ENCODE measurements around the gene FYB1. TPM values are rescaled to one million over a fixed set of nuclear protein-coding genes. Genes with fewer than 3 reads are reported as not detected.

FYB1 gene
- total RNA-seq, 2 donors from 2014 or later = not detected

DNA sequence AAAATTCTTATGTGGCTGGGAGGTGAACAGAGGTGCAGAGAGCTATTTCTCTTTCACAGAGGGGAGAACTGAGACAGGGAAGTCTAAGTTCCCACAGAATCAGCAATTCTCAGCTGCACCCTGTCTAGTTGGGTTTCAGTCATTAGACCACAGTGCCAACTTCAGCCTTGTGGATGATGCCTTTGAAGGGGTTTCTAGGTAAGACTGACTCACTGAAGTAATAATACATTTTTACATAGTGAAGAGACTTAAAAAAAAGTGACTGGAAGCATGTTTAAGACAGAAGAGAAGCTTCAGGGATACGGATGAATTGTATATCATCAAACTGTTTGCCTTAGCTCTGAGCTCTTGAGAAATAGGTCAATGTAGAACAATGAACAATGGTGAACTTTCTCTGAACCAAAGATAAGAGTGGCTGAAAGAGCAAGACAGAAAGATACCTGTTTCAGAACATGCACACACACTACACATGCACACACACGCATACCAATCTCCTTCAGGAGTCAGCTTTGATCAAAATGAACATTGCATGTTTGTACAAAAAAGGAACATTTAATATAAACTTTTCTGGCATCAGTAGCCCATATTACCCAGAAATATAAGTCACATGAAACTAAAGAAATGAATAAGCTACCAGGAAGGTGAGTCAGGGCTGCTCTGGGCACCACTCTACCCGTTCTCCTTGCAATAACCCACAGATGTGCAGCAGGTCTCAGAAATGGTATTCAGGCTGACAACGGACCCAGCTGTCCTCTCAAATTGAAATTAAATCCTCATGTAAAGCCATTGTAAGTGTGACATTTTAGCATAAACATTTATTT lies 12.6 kb upstream of the FYB1 start:
- H3K9me3 ChIP-seq (ENCODE audit: control insufficient read depth, low read length) = no peaks in the 10 kb centered on the region
- H3K27ac ChIP-seq (ENCODE audit: low read depth, low read length) = no peak overlapping the region
- Mint-ChIP-seq H3K27me3 (ENCODE audit: insufficient read depth) (peaks cover 2% of the 10 kb centered on the region), H3K36me3 (ENCODE audit: low read depth) (no peaks in the 10 kb centered on the region), H3K4me1 (peaks cover 10% of the 10 kb centered on the region), H3K4me3 (no peak overlapping the region), H3K27ac (no peak overlapping the region), H3K9me3 (no peaks in the 10 kb centered on the region)
- H3K9ac ChIP-seq (ENCODE audit: extremely low read depth, low read length, poor library complexity, severe bottlenecking) = no peak overlapping the region
- H3K4me1 ChIP-seq (ENCODE audit: control insufficient read depth, insufficient read depth, low read length) = no peaks in the 10 kb centered on the region
- 85 to 87% methylated on average over 3 to 4 of the region's 4 CpGs for WGBS, 2 experiments (ENCODE audit: insufficient coverage in 1 of 2, insufficient read length in 1 of 2)
- H3K27me3 ChIP-seq (ENCODE audit: control insufficient read depth, insufficient read depth, low read length, poor library complexity, severe bottlenecking) = no peaks in the 10 kb centered on the region
- TF ChIP-seq, protein P1, sequence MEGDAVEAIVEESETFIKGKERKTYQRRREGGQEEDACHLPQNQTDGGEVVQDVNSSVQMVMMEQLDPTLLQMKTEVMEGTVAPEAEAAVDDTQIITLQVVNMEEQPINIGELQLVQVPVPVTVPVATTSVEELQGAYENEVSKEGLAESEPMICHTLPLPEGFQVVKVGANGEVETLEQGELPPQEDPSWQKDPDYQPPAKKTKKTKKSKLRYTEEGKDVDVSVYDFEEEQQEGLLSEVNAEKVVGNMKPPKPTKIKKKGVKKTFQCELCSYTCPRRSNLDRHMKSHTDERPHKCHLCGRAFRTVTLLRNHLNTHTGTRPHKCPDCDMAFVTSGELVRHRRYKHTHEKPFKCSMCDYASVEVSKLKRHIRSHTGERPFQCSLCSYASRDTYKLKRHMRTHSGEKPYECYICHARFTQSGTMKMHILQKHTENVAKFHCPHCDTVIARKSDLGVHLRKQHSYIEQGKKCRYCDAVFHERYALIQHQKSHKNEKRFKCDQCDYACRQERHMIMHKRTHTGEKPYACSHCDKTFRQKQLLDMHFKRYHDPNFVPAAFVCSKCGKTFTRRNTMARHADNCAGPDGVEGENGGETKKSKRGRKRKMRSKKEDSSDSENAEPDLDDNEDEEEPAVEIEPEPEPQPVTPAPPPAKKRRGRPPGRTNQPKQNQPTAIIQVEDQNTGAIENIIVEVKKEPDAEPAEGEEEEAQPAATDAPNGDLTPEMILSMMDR (conservative IDR thresholded peaks at IDR 0.05) = no peak
- H3K36me3 ChIP-seq (ENCODE audit: control insufficient read depth, insufficient read depth, low read length) = no peaks in the 10 kb centered on the region
- DNase-seq = no peak
- H3K4me3 ChIP-seq (ENCODE audit: low read length) = peak overlapping the region; percentile 57

DNA sequence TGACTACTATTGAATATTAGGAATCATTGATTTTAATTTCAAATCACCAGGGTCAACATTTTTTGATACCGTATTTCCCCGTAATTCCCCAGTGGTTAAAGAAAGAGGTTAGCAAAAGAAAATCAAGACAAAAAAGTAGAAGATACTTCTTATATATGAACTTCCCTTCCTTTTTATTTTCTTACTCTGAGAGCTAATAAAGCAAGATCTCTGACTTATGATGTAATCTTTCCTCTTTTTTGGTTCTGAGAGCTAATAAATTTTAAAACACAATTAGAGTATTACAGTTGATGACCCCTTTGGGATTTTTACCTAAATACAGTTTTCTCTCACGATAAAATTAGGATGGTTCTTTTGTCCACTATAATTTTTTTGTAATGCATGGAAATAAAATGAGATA lies 9.2 kb upstream of the FYB1 start:
- Histone ChIP-seq H3K9me3 (ENCODE audit: control insufficient read depth, low read length) (no peaks in the 10 kb centered on the region), H3K4me1 (ENCODE audit: control insufficient read depth, insufficient read depth, low read length) (peaks cover 3% of the 10 kb centered on the region), H3K9ac (ENCODE audit: extremely low read depth, low read length, poor library complexity, severe bottlenecking) (no peak overlapping the region), H3K27ac (ENCODE audit: low read depth, low read length) (no peak overlapping the region), H3K27me3 (ENCODE audit: control insufficient read depth, insufficient read depth, low read length, poor library complexity, severe bottlenecking) (no peaks in the 10 kb centered on the region), H3K4me3 (ENCODE audit: low read length) (no peak overlapping the region), H3K36me3 (ENCODE audit: control insufficient read depth, insufficient read depth, low read length) (no peaks in the 10 kb centered on the region)
- DNase-seq = no peak
- H3K27me3 Mint-ChIP-seq (ENCODE audit: insufficient read depth) = peaks cover 2% of the 10 kb centered on the region
- no peak overlapping the region for H3K27ac Mint-ChIP-seq
- H3K9me3 Mint-ChIP-seq = peaks cover 1% of the 10 kb centered on the region
- TF ChIP-seq, protein P1 (conservative IDR thresholded peaks at IDR 0.05) = no peak
- no peak overlapping the region for H3K4me3 Mint-ChIP-seq
- H3K36me3 Mint-ChIP-seq (ENCODE audit: low read depth) = no peaks in the 10 kb centered on the region
- WGBS, 2 experiments (ENCODE audit: insufficient coverage in 1 of 2, insufficient read length in 1 of 2) = 93% methylated on average over 3 of the region's 3 CpGs; no CpG with 5 or more reads in 1 of the 2 experiments
- peaks cover 31% of the 10 kb centered on the region for H3K4me1 Mint-ChIP-seq

DNA sequence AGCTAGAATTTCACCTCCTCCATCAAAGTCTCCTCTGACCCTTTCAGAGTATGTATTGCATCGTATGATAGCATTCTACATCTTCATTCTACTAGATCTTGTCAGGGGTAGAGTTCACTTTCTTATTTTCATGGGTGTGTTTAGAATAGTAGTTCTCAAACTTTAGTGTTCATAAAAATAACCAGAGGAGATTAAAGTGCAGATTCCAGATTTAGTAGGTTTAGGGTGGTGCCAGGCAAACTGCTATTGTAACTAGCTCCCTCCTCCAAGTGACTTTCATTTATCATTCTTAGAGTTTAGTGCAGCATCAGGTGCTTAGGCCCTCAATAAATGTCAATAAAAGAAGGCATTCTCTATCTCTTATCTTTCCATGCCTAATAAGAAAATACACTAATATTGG lies 7.2 kb upstream of the FYB1 start:
- Histone ChIP-seq H3K4me3 (ENCODE audit: low read length) (no peak overlapping the region), H3K9ac (ENCODE audit: extremely low read depth, low read length, poor library complexity, severe bottlenecking) (no peak overlapping the region), H3K9me3 (ENCODE audit: control insufficient read depth, low read length) (no peaks in the 10 kb centered on the region), H3K27me3 (ENCODE audit: control insufficient read depth, insufficient read depth, low read length, poor library complexity, severe bottlenecking) (no peaks in the 10 kb centered on the region), H3K4me1 (ENCODE audit: control insufficient read depth, insufficient read depth, low read length) (peaks cover 3% of the 10 kb centered on the region), H3K27ac (ENCODE audit: low read depth, low read length) (no peak overlapping the region), H3K36me3 (ENCODE audit: control insufficient read depth, insufficient read depth, low read length) (no peaks in the 10 kb centered on the region)
- Mint-ChIP-seq H3K27me3 (ENCODE audit: insufficient read depth) (peaks cover 2% of the 10 kb centered on the region), H3K4me3 (no peak overlapping the region), H3K27ac (no peak overlapping the region), H3K9me3 (peaks cover 1% of the 10 kb centered on the region), H3K4me1 (peaks cover 27% of the 10 kb centered on the region), H3K36me3 (ENCODE audit: low read depth) (no peaks in the 10 kb centered on the region)
- DNase-seq = no peak
- WGBS, 2 experiments (ENCODE audit: insufficient coverage in 1 of 2, insufficient read length in 1 of 2) = 75% methylated on average over 1 of the region's 1 CpG; no CpG with 5 or more reads in 1 of the 2 experiments
- TF ChIP-seq, protein P1 (conservative IDR thresholded peaks at IDR 0.05) = no peak
